Measurements from ENCODE around the gene PLEKHA3. TPM values are rescaled to one million over a fixed set of nuclear protein-coding genes. Genes with fewer than 3 reads are reported as not detected.

The PLEKHA3 gene
- total RNA-seq, 1 experiment from 2014 or later, result 25.9 TPM

GRCh38 chr2:178512484-178512883, 32.2 kb downstream of the PLEKHA3 start:
- Mint-ChIP-seq H3K9me3 (no peaks in the 10 kb centered on the region), H3K36me3 (ENCODE audit: insufficient read depth in 1 of 3, low read depth in 3 of 3) (no peaks in the 10 kb centered on the region), H3K27me3 (ENCODE audit: low read depth) (no peaks in the 10 kb centered on the region), H3K4me1 (peaks cover 6 to 9% of the 10 kb centered on the region in 2 experiments; a peak in 3 of 4 replicates), H3K4me3 (no peak overlapping the region), H3K27ac (no peak overlapping the region)
- no peaks in the 10 kb centered on the region for H3K9me3 ChIP-seq (ENCODE audit: control insufficient read depth, low read depth, low read length)
- no peaks in the 10 kb centered on the region for H3K27me3 ChIP-seq (ENCODE audit: insufficient read depth, low read length)
- no peak overlapping the region for H2BK120ac ChIP-seq (ENCODE audit: low read depth, low read length, poor library complexity, severe bottlenecking)
- no peak overlapping the region for H3K23ac ChIP-seq (ENCODE audit: insufficient read length, low read depth, low read length)
- H3T11ph ChIP-seq (ENCODE audit: low read length), result no peak overlapping the region
- H3K27ac ChIP-seq (ENCODE audit: insufficient read length, low read depth, low read length), result no peak overlapping the region
- no peak overlapping the region for H2BK15ac ChIP-seq (ENCODE audit: low read depth, low read length)
- H3K4me2 ChIP-seq (ENCODE audit: insufficient read depth, insufficient read length, low read length), result no peak overlapping the region
- no peak overlapping the region for H2BK12ac ChIP-seq (ENCODE audit: insufficient read length, low read depth, low read length)
- TF ChIP-seq CTCF (conservative IDR thresholded peaks at IDR 0.05), result no peak
- H3K79me2 ChIP-seq (ENCODE audit: insufficient read depth, low read length), result no peaks in the 10 kb centered on the region
- no peak overlapping the region for H4K5ac ChIP-seq (ENCODE audit: insufficient read length, low read depth, low read length)
- no peak overlapping the region for H4K8ac ChIP-seq (replicated peaks; ENCODE audit: insufficient read length, low read depth, low read length)
- DNase-seq, result no peak
- H3K4ac ChIP-seq (ENCODE audit: low read depth, low read length), result no peak overlapping the region
- H3K4me1 ChIP-seq (ENCODE audit: insufficient read depth, low read length), result no peaks in the 10 kb centered on the region
- no peak overlapping the region for H3K56ac ChIP-seq (ENCODE audit: insufficient read length, low read depth, low read length)
- no peak overlapping the region for H2AFZ ChIP-seq (ENCODE audit: low read length)
- H3K79me1 ChIP-seq (ENCODE audit: insufficient read depth, low read depth, low read length, poor library complexity, severe bottlenecking), result no peaks in the 10 kb centered on the region
- no peak overlapping the region for H3K18ac ChIP-seq (ENCODE audit: insufficient read length, low read depth, low read length)
- no peaks in the 10 kb centered on the region for H3K23me2 ChIP-seq (ENCODE audit: insufficient read length, low read depth, low read length, poor library complexity, severe bottlenecking)
- no peak overlapping the region for H3K14ac ChIP-seq (ENCODE audit: insufficient read depth, low read length)
- H2BK5ac ChIP-seq (ENCODE audit: insufficient read length, low read length), result no peak overlapping the region
- no CpG with 5 or more reads among the region's 2 CpGs for WGBS (ENCODE audit: extremely low coverage, insufficient read length, low lambda C conversion rate)
- H4K91ac ChIP-seq (ENCODE audit: insufficient read length, low read depth, low read length), result no peak overlapping the region
- no peak overlapping the region for H3K9ac ChIP-seq (ENCODE audit: extremely low read depth, insufficient read length, low read length)
- H2BK20ac ChIP-seq (ENCODE audit: low read depth, low read length, poor library complexity, severe bottlenecking), result no peak overlapping the region
- H2AK5ac ChIP-seq (ENCODE audit: insufficient read length, low read length), result no peak overlapping the region
- no peaks in the 10 kb centered on the region for H4K20me1 ChIP-seq (ENCODE audit: control insufficient read depth, insufficient read depth, insufficient read length)

All from H9 (cell line).